GM18519 (cell line): Measurements from ENCODE around the gene C9orf85.
"Not testable (repeated sequence)": the region's sequence is repeated elsewhere in the genome, so short reads cannot be mapped to it uniquely, and the experiment has no call there.

ENCODE experiments used
- ATAC-seq: cut with Tn5 transposase; IDR thresholded peaks from one replicate; pipeline ENCODE4 v1.9.1; 2021; ENCODE audit warnings: mild to moderate bottlenecking, moderate library complexity; ENCODE audit not compliant: unreplicated experiment, low FRiP score

C9orf85 gene

GRCh38 chr9:71911061-71911907 lies at the start of gene C9orf85, which contains the start of gene ABHD17B:
Gene C9orf85, plus strand, starts transcription at chr9:71911639. Its CDS starts 96 bp downstream, at chr9:71911735.
Gene ABHD17B, minus strand, starts transcription at chr9:71911193. Its CDS starts 36,113 bp downstream, at chr9:71875080.
- ATAC-seq: peak; percentile 90

GRCh38 chr9:71863631-71864030 lies 47.8 kb upstream of the C9orf85 start:
- no peak for ATAC-seq

GRCh38 chr9:71875345-71875744 lies 36.1 kb upstream of the C9orf85 start:
- no peak for ATAC-seq

- ATAC-seq: no peak
Observed at GRCh38 chr9:71876106-71876505, 35.3 kb upstream of the C9orf85 start.

GRCh38 chr9:71876829-71877228 lies 34.6 kb upstream of the C9orf85 start:
- ATAC-seq: no peak

GRCh38 chr9:71878327-71879274 lies 32.8 kb upstream of the C9orf85 start:
- no peak for ATAC-seq

GRCh38 chr9:71879644-71880174 lies 31.7 kb upstream of the C9orf85 start:
- ATAC-seq: no peak

- ATAC-seq: no peak
Observed at GRCh38 chr9:71884005-71884404, 27.4 kb upstream of the C9orf85 start.

- no peak for ATAC-seq
Observed at GRCh38 chr9:71885467-71885866, 26.0 kb upstream of the C9orf85 start.

- no peak for ATAC-seq
Observed at GRCh38 chr9:71886015-71886414, 25.4 kb upstream of the C9orf85 start.

- ATAC-seq: no peak
Observed at GRCh38 chr9:71886541-71886940, 24.9 kb upstream of the C9orf85 start.

GRCh38 chr9:71887362-71887761 lies 24.1 kb upstream of the C9orf85 start:
- no peak for ATAC-seq

GRCh38 chr9:71890042-71890679 lies 21.3 kb upstream of the C9orf85 start:
- no peak for ATAC-seq

- no peak for ATAC-seq
Observed at GRCh38 chr9:71891557-71892189, 19.8 kb upstream of the C9orf85 start.

GRCh38 chr9:71895117-71895516 lies 16.3 kb upstream of the C9orf85 start:
- no peak for ATAC-seq

GRCh38 chr9:71895955-71896354 lies 15.5 kb upstream of the C9orf85 start:
- no peak for ATAC-seq

GRCh38 chr9:71896761-71897160 lies 14.7 kb upstream of the C9orf85 start:
- no peak for ATAC-seq

GRCh38 chr9:71897577-71897976 lies 13.9 kb upstream of the C9orf85 start:
- peak; percentile 58 for ATAC-seq

GRCh38 chr9:71898756-71899155 lies 12.7 kb upstream of the C9orf85 start:
- not testable (repeated sequence) for ATAC-seq
